GM18502 (cell line): ENCODE measurements around the gene PDE2A.

Source experiments
- ATAC-seq: cut with Tn5 transposase; IDR thresholded peaks from one replicate; pipeline ENCODE4 v1.9.1; 2021; ENCODE audit warnings: mild to moderate bottlenecking; ENCODE audit not compliant: unreplicated experiment, poor library complexity

PDE2A gene

DNA sequence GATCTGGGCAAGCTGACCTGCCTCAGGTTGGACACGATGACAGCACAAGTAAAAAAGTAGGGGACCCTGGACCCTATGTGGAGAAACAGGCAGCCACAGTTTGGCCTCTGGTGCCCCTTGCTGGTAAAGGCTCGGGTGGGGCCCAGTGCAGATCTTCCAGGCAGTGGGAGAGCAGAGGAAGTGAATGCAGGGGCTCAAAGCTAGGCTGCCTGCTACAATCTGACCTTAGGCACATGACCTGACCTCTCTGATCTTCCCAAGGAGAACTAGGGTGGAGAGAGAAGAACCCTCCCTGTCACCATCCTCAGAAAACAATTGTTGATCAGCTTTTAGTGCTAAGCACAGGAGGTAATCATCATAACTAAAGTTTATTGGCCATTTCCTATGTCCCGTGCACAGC is 76.5 kb downstream of the PDE2A start:
- no peak for ATAC-seq

GRCh38 chr11:72595292-72595684 is 78.9 kb downstream of the PDE2A start:
- ATAC-seq = no peak

DNA sequence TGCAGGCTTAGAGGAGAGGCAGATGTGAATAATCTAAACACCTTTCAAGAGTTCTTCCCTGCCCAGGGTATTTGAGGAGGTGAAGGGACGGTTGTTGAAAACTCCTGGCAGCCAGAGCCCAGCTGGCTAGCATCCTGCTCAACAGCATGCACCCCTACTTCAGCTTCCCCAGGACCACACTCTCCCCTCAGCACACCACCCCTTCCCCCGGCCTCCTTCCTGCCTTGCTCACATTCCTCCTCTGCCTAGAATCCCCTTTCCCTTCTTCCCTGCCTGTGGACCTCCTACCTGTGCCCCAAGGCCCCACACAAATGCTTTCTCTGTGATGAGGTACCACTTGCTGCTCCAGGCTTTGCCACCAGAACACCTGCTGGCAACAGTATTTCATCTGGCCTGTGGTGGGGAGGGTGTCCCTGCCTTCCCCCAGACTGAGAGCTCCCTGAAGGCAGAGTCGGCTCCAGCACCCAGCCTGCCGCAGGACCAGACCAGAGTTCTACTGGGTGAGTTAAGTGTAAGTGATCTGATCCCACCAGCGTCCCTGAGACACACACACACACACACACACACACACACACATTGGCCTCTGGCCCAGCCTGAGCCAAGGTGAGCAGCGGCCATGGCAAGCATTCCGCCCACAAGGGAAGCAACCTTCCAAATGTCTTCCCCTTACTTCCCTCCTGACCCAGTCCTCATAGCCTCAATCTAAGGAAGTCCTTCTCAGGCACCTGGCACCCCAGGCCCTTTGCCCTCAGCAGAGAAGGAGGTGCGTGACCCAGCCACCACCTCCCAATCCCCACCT is 79.5 kb downstream of the PDE2A start:
- ATAC-seq = no peak

- ATAC-seq = no peak
Observed at GRCh38 chr11:72592698-72593495, 81.3 kb downstream of the PDE2A start.

GRCh38 chr11:72591785-72592502 is 82.3 kb downstream of the PDE2A start:
- no peak for ATAC-seq

DNA sequence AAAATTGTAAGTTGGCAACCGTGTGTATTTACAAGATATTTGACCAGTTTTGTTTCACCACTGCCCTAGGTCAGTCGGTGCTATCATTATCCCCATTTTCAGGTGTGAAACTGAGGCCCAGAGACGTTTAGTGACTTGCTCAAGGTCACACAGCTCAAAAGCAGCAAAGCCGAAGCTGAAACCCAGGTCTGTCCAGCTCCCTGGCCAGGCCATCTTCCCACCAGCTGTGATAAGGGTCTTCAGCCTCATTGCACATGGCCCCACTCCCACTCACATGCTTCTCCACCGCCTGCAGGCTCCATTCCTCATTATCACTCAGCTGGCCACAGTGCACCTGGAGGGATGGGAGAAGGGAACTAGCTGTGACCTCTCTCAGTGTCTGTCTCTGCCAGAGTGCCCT is 83.2 kb downstream of the PDE2A start:
- no peak for ATAC-seq

- ATAC-seq = no peak
Observed at GRCh38 chr11:72589802-72590761, 84.1 kb downstream of the PDE2A start.

DNA sequence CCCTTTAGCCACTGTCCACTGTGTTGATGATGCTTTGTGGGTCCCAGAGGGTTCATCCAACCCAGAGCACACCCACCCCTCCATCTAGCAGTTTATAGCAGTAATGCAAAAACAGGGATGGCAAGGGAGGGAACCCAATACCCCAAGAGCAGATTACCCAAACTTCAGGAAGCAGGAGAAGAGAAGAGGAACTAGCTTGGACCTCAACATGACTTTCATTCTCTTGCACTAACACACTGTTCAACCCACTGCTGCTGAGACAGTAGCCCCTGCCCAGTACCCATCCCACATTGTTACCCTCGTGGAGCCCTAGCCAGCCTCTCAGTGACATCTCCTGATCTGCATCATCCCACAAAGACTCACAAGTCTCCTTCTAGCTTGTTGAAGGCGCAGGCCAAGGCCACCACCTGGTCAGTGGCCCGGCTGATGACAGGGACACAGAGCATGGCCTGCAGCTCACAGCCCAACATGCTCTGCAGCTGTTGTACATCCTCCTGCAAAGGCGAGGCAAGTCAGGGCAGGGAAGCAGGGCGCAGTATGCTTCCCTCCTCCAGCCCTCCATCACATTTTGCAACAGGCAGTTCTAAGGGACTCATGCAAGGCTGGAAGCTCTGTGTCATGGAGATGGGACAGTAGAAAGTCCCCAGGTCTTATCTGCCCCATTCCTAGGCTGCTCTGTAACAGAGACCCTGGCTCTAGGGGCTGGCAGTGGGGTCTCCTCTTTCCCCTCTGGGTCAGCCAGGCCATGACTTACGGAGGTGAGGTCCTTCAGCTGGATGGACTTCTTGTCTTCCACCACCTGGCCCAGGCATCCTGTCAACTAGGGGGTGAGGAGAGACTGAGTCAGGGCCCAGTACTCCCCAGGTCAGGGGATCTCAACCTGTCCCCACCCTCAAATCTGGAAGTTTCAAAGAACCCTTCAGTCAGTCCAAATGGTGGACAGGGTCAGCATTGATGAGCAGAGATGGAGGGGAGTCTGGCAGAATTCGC is 85.5 kb downstream of the PDE2A start:
- ATAC-seq = no peak

- no peak for ATAC-seq
Observed at GRCh38 chr11:72587696-72588095, 86.5 kb downstream of the PDE2A start.

DNA sequence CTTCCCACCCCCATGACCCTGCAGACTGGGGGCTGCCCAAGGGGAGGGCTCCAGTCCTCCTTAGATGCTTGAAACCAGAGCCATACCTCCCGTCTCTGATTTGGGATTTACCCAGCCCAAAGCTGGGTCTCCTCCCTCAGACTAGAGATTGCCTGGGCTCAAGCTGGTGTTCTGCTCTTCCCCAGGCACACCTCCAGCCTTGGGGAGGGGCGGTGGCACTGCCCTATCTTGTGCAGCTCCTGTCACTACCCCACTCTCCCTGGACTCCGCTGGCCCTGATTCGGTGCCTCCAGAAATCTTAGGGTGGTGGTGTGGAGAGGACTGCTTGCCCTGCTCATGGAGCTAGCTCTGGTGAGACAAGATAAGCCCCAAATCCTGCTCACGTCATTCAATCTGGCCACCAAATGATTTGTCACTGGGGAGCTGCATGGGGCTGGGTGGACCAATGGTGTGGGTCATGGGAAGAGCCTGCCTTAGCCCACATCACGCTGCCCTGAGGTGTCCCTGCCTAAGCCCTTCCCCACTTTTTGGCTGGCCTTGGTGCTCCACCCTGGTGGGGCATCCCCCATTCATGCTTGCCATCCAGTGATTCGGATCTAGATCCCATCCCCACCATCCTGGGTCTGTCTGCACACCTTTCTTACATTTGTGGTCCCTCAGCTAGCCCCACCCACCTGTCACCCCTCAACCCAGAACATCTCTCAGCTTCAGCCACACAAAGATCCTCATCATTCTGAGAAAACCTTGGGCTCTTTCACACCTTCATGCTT is 87.7 kb downstream of the PDE2A start:
- ATAC-seq = no peak

GRCh38 chr11:72585762-72586311 is 88.4 kb downstream of the PDE2A start:
- no peak for ATAC-seq

- ATAC-seq = no peak
Observed at GRCh38 chr11:72584939-72585597, 89.2 kb downstream of the PDE2A start.

DNA sequence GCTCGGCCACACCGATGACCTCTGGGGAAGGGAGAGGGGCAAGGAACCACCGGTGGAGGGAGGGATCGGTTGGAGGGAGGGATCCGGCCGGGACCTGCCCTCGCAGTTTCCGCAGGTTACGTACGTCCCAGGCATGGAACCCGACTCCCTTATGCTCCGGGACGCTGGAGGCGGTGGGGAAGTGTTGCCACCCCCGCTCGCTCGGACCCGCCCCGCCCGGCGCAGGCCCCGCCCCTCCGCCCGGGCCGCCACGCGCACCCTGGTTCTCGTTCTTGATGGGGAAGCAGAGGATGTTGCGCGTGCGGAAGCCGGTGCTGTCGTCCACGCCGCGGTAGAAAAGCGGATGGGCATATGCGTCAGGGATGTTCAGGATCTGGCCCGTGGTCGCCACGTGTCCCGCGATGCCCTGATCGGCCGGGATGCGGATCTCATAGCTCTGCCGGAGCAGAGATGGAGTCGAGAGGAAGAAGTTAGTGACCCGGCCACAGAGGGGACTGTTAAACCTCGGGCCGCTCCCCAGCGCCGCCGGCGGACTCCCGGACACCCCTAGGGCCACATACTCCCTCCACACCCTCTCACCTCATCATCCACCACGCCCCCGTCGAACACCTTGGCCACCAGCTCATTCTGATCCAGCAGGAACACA is 89.8 kb downstream of the PDE2A start:
- no peak for ATAC-seq

- ATAC-seq = no peak
Observed at GRCh38 chr11:72583616-72584292, 90.5 kb downstream of the PDE2A start.

DNA sequence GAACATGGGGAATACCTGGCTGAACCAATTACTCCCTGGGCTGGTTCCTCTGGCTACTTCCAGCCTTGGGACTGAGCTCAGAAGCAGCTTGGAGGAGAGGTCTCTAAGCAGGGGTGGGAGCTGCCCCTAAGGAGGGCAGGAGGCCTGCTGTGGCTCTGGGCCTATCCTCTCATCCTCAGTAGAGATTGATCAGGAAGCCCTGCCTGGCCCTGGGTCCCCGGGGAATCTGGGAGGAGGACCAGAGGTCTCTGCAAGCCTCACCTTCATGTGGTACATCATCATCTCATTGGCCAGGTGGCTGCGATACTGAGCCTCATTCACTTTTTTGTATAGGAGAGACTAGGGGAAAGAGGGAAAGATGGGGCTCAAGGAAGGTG is 91.1 kb downstream of the PDE2A start:
- no peak for ATAC-seq
